ENCODE results near the gene RCN2.

RCN2 gene

DNA sequence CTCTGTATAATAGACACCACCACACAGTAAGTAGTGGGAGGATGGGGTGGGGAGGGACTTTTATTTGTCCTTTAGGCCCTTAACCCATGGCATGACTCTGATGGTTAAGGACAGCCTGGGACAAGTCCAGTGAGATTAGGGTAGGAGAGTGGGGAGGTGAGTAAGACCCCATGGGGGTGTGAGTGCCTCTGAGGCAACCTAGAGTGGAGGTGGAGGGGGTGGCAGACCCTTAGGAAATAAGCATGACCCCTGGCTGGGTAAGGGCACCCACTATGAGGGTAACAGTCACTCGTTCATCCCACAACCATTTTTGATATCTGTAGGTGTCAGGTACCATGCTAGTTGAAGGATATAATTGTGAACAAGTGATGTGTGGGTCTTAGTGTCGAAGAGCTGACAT, 42.4 kb downstream of the RCN2 start:
- Histone ChIP-seq H4K91ac (ENCODE audit: low read depth, low read length, poor library complexity) (no peak overlapping the region), H3K9me3 (replicated peaks in 1 of 2; ENCODE audit: control insufficient read depth in 2 of 2, insufficient read depth in 1 of 2, low read depth in 1 of 2, low read length in 2 of 2) (peaks cover 0 to 1% of the 10 kb centered on the region in 2 donors), H3K79me1 (ENCODE audit: low read depth, low read length) (no peaks in the 10 kb centered on the region), H3K4me2 (ENCODE audit: insufficient read depth, low read length, poor library complexity, severe bottlenecking) (no peak overlapping the region), H3K36me3 (replicated peaks in 1 of 2; ENCODE audit: control insufficient read depth in 2 of 2, insufficient read depth in 2 of 2, low read length in 2 of 2) (no peaks in the 10 kb centered on the region), H3K4me1 (ENCODE audit: control insufficient read depth in 2 of 2, insufficient read depth in 1 of 2, low read depth in 1 of 2, low read length in 2 of 2) (peaks cover 0 to 5% of the 10 kb centered on the region in 2 donors), H2BK12ac (ENCODE audit: low read length) (no peak overlapping the region), H3K14ac (ENCODE audit: low read length) (no peak overlapping the region), H3K23ac (ENCODE audit: low read depth, low read length, poor library complexity) (no peak overlapping the region), H3K9ac (ENCODE audit: low read depth, low read length, poor library complexity) (no peak overlapping the region), H2BK15ac (ENCODE audit: low read length) (no peak overlapping the region), H3K4me3 (ENCODE audit: low read length in 2 of 2) (no peak overlapping the region), H3K27me3 (ENCODE audit: control insufficient read depth in 3 of 3, insufficient read depth in 3 of 3, low read depth in 1 of 3, low read length in 3 of 3) (peaks cover 0 to 15% (median 0%) of the 10 kb centered on the region in 3 experiments), H3K4ac (ENCODE audit: low read length) (no peak overlapping the region), H3K18ac (ENCODE audit: low read length) (no peak overlapping the region), H2BK5ac (ENCODE audit: low read length) (no peak overlapping the region), H3K27ac (replicated peaks; ENCODE audit: low read length) (no peak overlapping the region), H2AK5ac (ENCODE audit: low read depth, low read length) (no peak overlapping the region), H2AFZ (ENCODE audit: low read length) (peak overlapping the region; percentile 71), H4K8ac (ENCODE audit: low read depth, low read length) (no peak overlapping the region), H2BK120ac (ENCODE audit: low read depth, low read length) (no peak overlapping the region)
- WGBS, 2 donors (ENCODE audit: extremely low coverage in 2 of 2, insufficient read length in 2 of 2, insufficient replicate concordance in 1 of 2), result no CpG with 5 or more reads among the region's 2 CpGs
- DNase-seq (ENCODE audit: low spot score), result no peak

DNA sequence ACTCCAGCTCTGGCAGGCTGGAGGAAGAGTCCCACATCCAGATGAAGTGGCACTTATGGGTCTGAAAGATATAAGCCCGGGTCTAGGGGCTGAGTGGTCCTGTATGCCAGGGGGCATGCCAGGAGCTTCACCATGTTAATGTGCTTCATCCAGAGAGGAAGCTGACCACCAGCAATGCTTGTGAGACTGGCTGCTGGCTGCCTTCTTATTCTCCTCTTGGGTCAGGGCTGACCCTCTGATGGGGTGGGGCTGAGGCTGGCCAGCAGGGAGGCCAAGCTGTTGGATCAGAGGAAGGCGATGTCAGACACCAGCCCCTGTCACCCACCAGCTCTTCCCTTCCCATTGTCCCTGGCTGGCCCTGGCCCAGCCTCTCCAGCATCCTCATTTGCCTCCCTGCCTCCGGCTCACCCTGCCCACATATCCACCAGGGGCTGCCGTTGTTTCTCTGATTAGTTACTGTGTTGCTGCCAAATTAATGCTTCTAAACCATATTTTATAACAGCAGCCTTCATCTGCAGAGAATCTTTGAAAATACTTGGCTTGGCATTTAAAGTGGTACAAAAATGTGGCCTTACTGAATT, 43.0 kb downstream of the RCN2 start:
- Histone ChIP-seq H3K79me1 (ENCODE audit: low read depth, low read length) (no peaks in the 10 kb centered on the region), H3K4me1 (ENCODE audit: control insufficient read depth in 2 of 2, insufficient read depth in 1 of 2, low read depth in 1 of 2, low read length in 2 of 2) (peaks cover 0 to 5% of the 10 kb centered on the region in 2 donors), H4K91ac (ENCODE audit: low read depth, low read length, poor library complexity) (no peak overlapping the region), H3K4me2 (ENCODE audit: insufficient read depth, low read length, poor library complexity, severe bottlenecking) (no peak overlapping the region), H3K4me3 (ENCODE audit: low read length in 2 of 2) (no peak overlapping the region), H2BK5ac (ENCODE audit: low read length) (peak overlapping the region; percentile 70), H3K4ac (ENCODE audit: low read length) (no peak overlapping the region), H2BK120ac (ENCODE audit: low read depth, low read length) (no peak overlapping the region), H4K8ac (ENCODE audit: low read depth, low read length) (no peak overlapping the region), H3K36me3 (replicated peaks in 1 of 2; ENCODE audit: control insufficient read depth in 2 of 2, insufficient read depth in 2 of 2, low read length in 2 of 2) (no peaks in the 10 kb centered on the region), H3K9me3 (replicated peaks in 1 of 2; ENCODE audit: control insufficient read depth in 2 of 2, insufficient read depth in 1 of 2, low read depth in 1 of 2, low read length in 2 of 2) (peaks cover 0 to 5% of the 10 kb centered on the region in 2 donors), H2BK15ac (ENCODE audit: low read length) (peak overlapping the region; percentile 54), H3K14ac (ENCODE audit: low read length) (no peak overlapping the region), H3K9ac (ENCODE audit: low read depth, low read length, poor library complexity) (peak overlapping the region; percentile 10), H3K18ac (ENCODE audit: low read length) (peak overlapping the region; percentile 5), H3K23ac (ENCODE audit: low read depth, low read length, poor library complexity) (no peak overlapping the region), H2BK12ac (ENCODE audit: low read length) (no peak overlapping the region), H2AFZ (ENCODE audit: low read length) (no peak overlapping the region), H3K27me3 (ENCODE audit: control insufficient read depth in 3 of 3, insufficient read depth in 3 of 3, low read depth in 1 of 3, low read length in 3 of 3) (peaks cover 0 to 11% (median 0%) of the 10 kb centered on the region in 3 experiments), H3K27ac (replicated peaks; ENCODE audit: low read length) (no peak overlapping the region), H2AK5ac (ENCODE audit: low read depth, low read length) (peak overlapping the region; percentile 41)
- no peak for DNase-seq (ENCODE audit: low spot score)
- WGBS, 2 donors (ENCODE audit: extremely low coverage in 2 of 2, insufficient read length in 2 of 2, insufficient replicate concordance in 1 of 2), result no CpG with 5 or more reads among the region's 4 CpGs

GRCh38 chr15:76976141-76976540, 44.6 kb downstream of the RCN2 start:
- H3K4me3 ChIP-seq (ENCODE audit: low read length in 2 of 2), result no peak overlapping the region
- peaks cover 0 to 5% of the 10 kb centered on the region in 2 donors for H3K9me3 ChIP-seq (replicated peaks in 1 of 2; ENCODE audit: control insufficient read depth in 2 of 2, insufficient read depth in 1 of 2, low read depth in 1 of 2, low read length in 2 of 2)
- peaks cover 0 to 11% (median 0%) of the 10 kb centered on the region in 3 experiments for H3K27me3 ChIP-seq (ENCODE audit: control insufficient read depth in 3 of 3, insufficient read depth in 3 of 3, low read depth in 1 of 3, low read length in 3 of 3)
- no peak overlapping the region for H3K9ac ChIP-seq (ENCODE audit: low read depth, low read length, poor library complexity)
- H2AK5ac ChIP-seq (ENCODE audit: low read depth, low read length), result no peak overlapping the region
- H2AFZ ChIP-seq (ENCODE audit: low read length), result no peak overlapping the region
- H3K27ac ChIP-seq (replicated peaks; ENCODE audit: low read length), result no peak overlapping the region
- no peak overlapping the region for H3K18ac ChIP-seq (ENCODE audit: low read length)
- no peak overlapping the region for H2BK5ac ChIP-seq (ENCODE audit: low read length)
- H3K36me3 ChIP-seq (replicated peaks in 1 of 2; ENCODE audit: control insufficient read depth in 2 of 2, insufficient read depth in 2 of 2, low read length in 2 of 2), result no peaks in the 10 kb centered on the region
- DNase-seq (ENCODE audit: low spot score), result no peak
- WGBS, 2 donors (ENCODE audit: extremely low coverage in 2 of 2, insufficient read length in 2 of 2, insufficient replicate concordance in 1 of 2), result no CpG with 5 or more reads among the region's 1 CpG
- no peak overlapping the region for H2BK120ac ChIP-seq (ENCODE audit: low read depth, low read length)
- no peak overlapping the region for H2BK12ac ChIP-seq (ENCODE audit: low read length)
- no peak overlapping the region for H4K91ac ChIP-seq (ENCODE audit: low read depth, low read length, poor library complexity)
- H2BK15ac ChIP-seq (ENCODE audit: low read length), result no peak overlapping the region
- H3K23ac ChIP-seq (ENCODE audit: low read depth, low read length, poor library complexity), result no peak overlapping the region
- no peak overlapping the region for H3K4me2 ChIP-seq (ENCODE audit: insufficient read depth, low read length, poor library complexity, severe bottlenecking)
- no peak overlapping the region for H3K4ac ChIP-seq (ENCODE audit: low read length)
- no peak overlapping the region for H4K8ac ChIP-seq (ENCODE audit: low read depth, low read length)
- H3K4me1 ChIP-seq (ENCODE audit: control insufficient read depth in 2 of 2, insufficient read depth in 1 of 2, low read depth in 1 of 2, low read length in 2 of 2), result peaks cover 0 to 5% of the 10 kb centered on the region in 2 donors
- H3K79me1 ChIP-seq (ENCODE audit: low read depth, low read length), result no peaks in the 10 kb centered on the region
- no peak overlapping the region for H3K14ac ChIP-seq (ENCODE audit: low read length)

- H4K91ac ChIP-seq (ENCODE audit: low read depth, low read length, poor library complexity), result no peak overlapping the region
- DNase-seq (ENCODE audit: low spot score), result no peak
- no peak overlapping the region for H2AFZ ChIP-seq (ENCODE audit: low read length)
- no peaks in the 10 kb centered on the region for H3K36me3 ChIP-seq (replicated peaks in 1 of 2; ENCODE audit: control insufficient read depth in 2 of 2, insufficient read depth in 2 of 2, low read length in 2 of 2)
- H3K23ac ChIP-seq (ENCODE audit: low read depth, low read length, poor library complexity), result no peak overlapping the region
- no peak overlapping the region for H3K18ac ChIP-seq (ENCODE audit: low read length)
- peaks cover 0 to 5% of the 10 kb centered on the region in 2 donors for H3K9me3 ChIP-seq (replicated peaks in 1 of 2; ENCODE audit: control insufficient read depth in 2 of 2, insufficient read depth in 1 of 2, low read depth in 1 of 2, low read length in 2 of 2)
- no peak overlapping the region for H3K14ac ChIP-seq (ENCODE audit: low read length)
- H2BK5ac ChIP-seq (ENCODE audit: low read length), result no peak overlapping the region
- H2BK120ac ChIP-seq (ENCODE audit: low read depth, low read length), result no peak overlapping the region
- no peak overlapping the region for H3K27ac ChIP-seq (replicated peaks; ENCODE audit: low read length)
- H3K9ac ChIP-seq (ENCODE audit: low read depth, low read length, poor library complexity), result no peak overlapping the region
- H3K4me1 ChIP-seq (ENCODE audit: control insufficient read depth in 2 of 2, insufficient read depth in 1 of 2, low read depth in 1 of 2, low read length in 2 of 2), result peaks cover 0 to 5% of the 10 kb centered on the region in 2 donors
- H3K4ac ChIP-seq (ENCODE audit: low read length), result no peak overlapping the region
- no peaks in the 10 kb centered on the region for H3K79me1 ChIP-seq (ENCODE audit: low read depth, low read length)
- H2BK15ac ChIP-seq (ENCODE audit: low read length), result no peak overlapping the region
- no CpG with 5 or more reads among the region's 5 CpGs for WGBS, 2 donors (ENCODE audit: extremely low coverage in 2 of 2, insufficient read length in 2 of 2, insufficient replicate concordance in 1 of 2)
- peaks cover 0 to 11% (median 0%) of the 10 kb centered on the region in 3 experiments for H3K27me3 ChIP-seq (ENCODE audit: control insufficient read depth in 3 of 3, insufficient read depth in 3 of 3, low read depth in 1 of 3, low read length in 3 of 3)
- H2BK12ac ChIP-seq (ENCODE audit: low read length), result no peak overlapping the region
- no peak overlapping the region for H2AK5ac ChIP-seq (ENCODE audit: low read depth, low read length)
- H4K8ac ChIP-seq (ENCODE audit: low read depth, low read length), result no peak overlapping the region
- no peak overlapping the region for H3K4me3 ChIP-seq (ENCODE audit: low read length in 2 of 2)
- H3K4me2 ChIP-seq (ENCODE audit: insufficient read depth, low read length, poor library complexity, severe bottlenecking), result no peak overlapping the region
These were observed 45.2 kb downstream of the RCN2 start for GRCh38 chr15:76976572-76977270.

Data from neuronal stem cell (in vitro differentiated cells).